Erythroblast (primary cell): ENCODE data around the gene ICOSLG.
"Not testable (repeated sequence)": the region's sequence is repeated elsewhere in the genome, so short reads cannot be mapped to it uniquely, and the experiment has no call there.

Source experiments
- GATA1 ChIP-seq: IDR thresholded peaks from 2 replicates; pipeline ENCODE4 v1.6.1; 2011; ENCODE audit warnings: low read depth, mild to moderate bottlenecking, control low read depth, low read length, moderate library complexity
- POLR2A ChIP-seq: IDR thresholded peaks from 2 replicates; pipeline ENCODE4 v1.6.1; 2011; ENCODE audit warnings: mild to moderate bottlenecking, low read length

DNA sequence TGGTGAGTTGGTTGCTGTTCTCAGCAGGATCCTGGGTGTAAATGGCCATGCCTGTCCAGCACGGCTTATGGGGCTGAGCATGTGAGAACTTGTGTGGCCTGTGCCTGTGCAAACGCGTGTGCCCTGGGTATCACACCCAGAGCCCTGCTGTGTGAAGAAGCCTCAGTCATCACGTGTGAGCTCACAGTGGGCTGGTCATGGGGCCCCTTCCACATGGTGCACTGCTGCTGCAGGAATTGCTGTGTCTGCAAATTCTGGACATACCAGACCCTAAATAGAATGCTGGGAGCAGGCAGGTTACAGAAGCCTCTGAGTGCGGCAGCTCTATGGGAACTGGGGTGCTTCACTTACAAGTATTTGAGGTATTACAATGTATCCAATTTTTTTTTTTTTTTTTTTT is 17.4 kb downstream of the ICOSLG start:
- not testable (repeated sequence) for TF ChIP-seq POLR2A, GATA1
